HepG2 (cell line): Measurements from ENCODE around the gene PMEL. TPM values are rescaled to one million over a fixed set of nuclear protein-coding genes. Genes with fewer than 3 reads are reported as not detected.

Experiments
- DPF2 ChIP-seq: sonication (generic); formaldehyde crosslinking; IDR thresholded peaks from 2 replicates; pipeline ENCODE4 v1.4.0; 2020; ENCODE audit warnings: mild to moderate bottlenecking, low read depth, missing genetic modification reagents, borderline replicate concordance
- FOXO1 ChIP-seq: sonication (generic); formaldehyde crosslinking; IDR thresholded peaks from 2 replicates; pipeline ENCODE4 v1.4.0; 2020; ENCODE audit warnings: missing genetic modification reagents
- GRHL1 ChIP-seq: sonication (generic); formaldehyde crosslinking; conservative IDR thresholded peaks from 2 replicates; pipeline ENCODE4 v1.8.0; 2022; ENCODE audit warnings: missing genetic modification reagents
- NFYB ChIP-seq: sonication (generic); formaldehyde crosslinking; IDR thresholded peaks from 2 replicates; pipeline ENCODE4 v1.4.0; 2020; ENCODE audit warnings: missing genetic modification reagents
- PATZ1 ChIP-seq: sonication (generic); formaldehyde crosslinking; IDR thresholded peaks from 2 replicates; pipeline ENCODE4 v1.4.0; 2020; ENCODE audit warnings: missing genetic modification reagents
- POLR2AphosphoS2 ChIP-seq: IDR thresholded peaks from 2 replicates; pipeline ENCODE4 v1.6.1; 2011; ENCODE audit warnings: low read depth, low read length, improper control_type of control experiment
- RARA ChIP-seq: IDR thresholded peaks from 2 replicates; pipeline ENCODE4 v1.6.1; 2016; ENCODE audit warnings: missing genetic modification reagents, missing compliant biosample characterization
- SP4 ChIP-seq: sonication (generic); formaldehyde crosslinking; IDR thresholded peaks from 2 replicates; pipeline ENCODE4 v1.8.1; 2023; ENCODE audit warnings: mild to moderate bottlenecking, missing genetic modification reagents
- TBL1XR1 ChIP-seq: fragments of 150-350 bp; IDR thresholded peaks from 2 replicates; pipeline ENCODE4 v1.6.1; 2014; ENCODE audit warnings: borderline replicate concordance, low read length; ENCODE audit not compliant: partially characterized antibody
- WIZ ChIP-seq: sonication (generic); formaldehyde crosslinking; IDR thresholded peaks from 2 replicates; pipeline ENCODE4 v1.5.1; 2020; ENCODE audit warnings: mild to moderate bottlenecking, missing genetic modification reagents
- ZNF136 ChIP-seq: sonication (generic); formaldehyde crosslinking; IDR thresholded peaks from 2 replicates; pipeline ENCODE4 v1.8.1; 2022; ENCODE audit warnings: low read depth, mild to moderate bottlenecking, moderate library complexity, missing genetic modification reagents
- ZNF564 ChIP-seq: sonication (generic); formaldehyde crosslinking; IDR thresholded peaks from 2 replicates; pipeline ENCODE4 v1.8.1; 2023; ENCODE audit warnings: mild to moderate bottlenecking, missing genetic modification reagents
- ZNF567 ChIP-seq: sonication (generic); formaldehyde crosslinking; IDR thresholded peaks from 2 replicates; pipeline ENCODE4 v1.8.1; 2023; ENCODE audit warnings: mild to moderate bottlenecking, missing genetic modification reagents, borderline replicate concordance
- ZNF749 ChIP-seq: sonication (generic); formaldehyde crosslinking; IDR thresholded peaks from 2 replicates; pipeline ENCODE4 v1.8.0; 2022; ENCODE audit warnings: mild to moderate bottlenecking, missing genetic modification reagents, moderate library complexity, borderline replicate concordance
- ZZZ3 ChIP-seq: sonication (generic); formaldehyde crosslinking; IDR thresholded peaks from 2 replicates; pipeline ENCODE4 v1.4.0; 2020; ENCODE audit warnings: missing genetic modification reagents, mild to moderate bottlenecking, borderline replicate concordance
- polyA plus RNA-seq, 8 experiments: library from polyadenylated mRNA; depleted of rRNA in 3 of 8; stranded (reverse) in 7 of 8; unstranded in 1 of 8; fragments of >200 nt; fragmentation: Illumina TruSeq in 4 of 8; extraction: Trizol in 4 of 8; gene quantifications; 2 replicates each; pipeline versions ENCODE4 v1.2.1 to v1.2.3, GENCODE V29; 2011 to 2016; ENCODE audit warnings: low read depth in 4 of 8, missing spikeins in 1 of 8, mixed read lengths in 1 of 8; ENCODE audit not compliant: insufficient read depth in 1 of 8
- total RNA-seq, 5 experiments: library from RNA; depleted of rRNA; stranded (reverse); fragments of >200 nt; fragmentation: Illumina TruSeq; extraction: Trizol; gene quantifications; 2 replicates each; pipeline ENCODE4 v1.2.3, GENCODE V29; 2016; ENCODE audit warnings: low read depth in 1 of 5
- TF ChIP-seq, protein P1 (sequence below): sonication (generic); formaldehyde crosslinking; IDR thresholded peaks from 2 replicates; pipeline ENCODE4 v1.4.0; 2020; ENCODE audit warnings: mild to moderate bottlenecking, missing genetic modification reagents
- TF ChIP-seq, protein P2 (sequence below): sonication (generic); formaldehyde crosslinking; IDR thresholded peaks from 2 replicates; pipeline ENCODE4 v1.5.1; 2020; ENCODE audit warnings: mild to moderate bottlenecking, missing genetic modification reagents, borderline replicate concordance
- TF ChIP-seq, protein P3 (sequence below): sonication (generic); formaldehyde crosslinking; IDR thresholded peaks from 2 replicates; pipeline ENCODE4 v1.5.0; 2020; ENCODE audit warnings: missing genetic modification reagents
- TF ChIP-seq, protein P4 (sequence below): sonication (generic); formaldehyde crosslinking; IDR thresholded peaks from 2 replicates; pipeline ENCODE4 v1.5.0; 2020; ENCODE audit warnings: missing genetic modification reagents

The PMEL gene
- total and polyA plus RNA-seq, 2 of the 13 experiments (the other 11 are each of a cell fraction or from before 2014, with no cell fraction given), result 0.49 to 3.3 TPM

DNA sequence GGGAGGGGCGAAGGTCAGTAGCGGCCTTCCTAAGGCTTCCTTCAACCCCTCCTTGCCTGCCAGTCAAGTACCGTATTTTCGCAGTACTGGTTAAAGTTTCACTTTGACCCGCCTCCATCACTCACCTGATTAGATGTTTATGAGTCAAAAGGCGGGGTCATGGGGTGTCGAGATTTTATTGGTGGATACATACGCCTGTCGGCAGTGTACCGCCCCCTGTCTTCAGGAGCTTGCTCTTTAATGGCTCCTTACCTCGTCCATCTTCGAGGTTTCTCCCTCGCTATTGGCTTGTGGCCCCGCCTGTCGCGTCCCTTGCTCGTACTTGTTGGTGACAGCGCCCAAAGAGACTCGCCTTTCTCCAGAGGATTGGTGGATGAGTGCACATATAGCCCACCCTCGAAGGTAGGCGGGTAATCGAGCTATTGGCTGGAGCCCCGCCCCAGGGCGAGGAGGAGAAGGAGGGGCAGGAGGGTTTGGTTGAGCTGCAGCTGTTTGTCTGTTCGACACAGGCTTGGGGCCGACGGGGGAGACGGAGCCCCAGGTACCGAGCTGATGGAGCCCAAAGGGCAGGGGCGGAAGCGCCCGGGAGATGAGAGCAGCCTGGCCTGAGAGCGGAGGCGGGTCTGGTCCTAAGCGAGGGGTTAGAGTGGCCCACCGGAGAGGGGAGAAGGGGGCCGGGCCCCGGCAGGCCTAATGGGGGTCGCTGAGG lies 7.9 kb upstream of the PMEL start, which contains the start of gene RAB5B (continued):
- TF ChIP-seq TBL1XR1 (peak; percentile 18), RARA (CRISPR knock-in tag) (peak; percentile 50), ZNF136 (CRISPR knock-in tag) (no peak), GRHL1 (no peak), WIZ (CRISPR knock-in tag) (no peak), ZZZ3 (CRISPR knock-in tag) (peak; percentile 32; the same call in 1 of the 2 replicates), DPF2 (CRISPR knock-in tag) (no peak), ZNF749 (CRISPR knock-in tag) (no peak; the same call in 1 of the 2 replicates), ZNF567 (CRISPR knock-in tag) (no peak), ZNF564 (CRISPR knock-in tag) (no peak; the same call in 1 of the 2 replicates), NFYB (CRISPR knock-in tag) (peak; percentile 99), POLR2AphosphoS2 (no peak), FOXO1 (CRISPR knock-in tag) (peak; percentile 67), SP4 (CRISPR knock-in tag) (peak; percentile 100), PATZ1 (CRISPR knock-in tag) (peak; percentile 62)
- TF ChIP-seq, protein P1, sequence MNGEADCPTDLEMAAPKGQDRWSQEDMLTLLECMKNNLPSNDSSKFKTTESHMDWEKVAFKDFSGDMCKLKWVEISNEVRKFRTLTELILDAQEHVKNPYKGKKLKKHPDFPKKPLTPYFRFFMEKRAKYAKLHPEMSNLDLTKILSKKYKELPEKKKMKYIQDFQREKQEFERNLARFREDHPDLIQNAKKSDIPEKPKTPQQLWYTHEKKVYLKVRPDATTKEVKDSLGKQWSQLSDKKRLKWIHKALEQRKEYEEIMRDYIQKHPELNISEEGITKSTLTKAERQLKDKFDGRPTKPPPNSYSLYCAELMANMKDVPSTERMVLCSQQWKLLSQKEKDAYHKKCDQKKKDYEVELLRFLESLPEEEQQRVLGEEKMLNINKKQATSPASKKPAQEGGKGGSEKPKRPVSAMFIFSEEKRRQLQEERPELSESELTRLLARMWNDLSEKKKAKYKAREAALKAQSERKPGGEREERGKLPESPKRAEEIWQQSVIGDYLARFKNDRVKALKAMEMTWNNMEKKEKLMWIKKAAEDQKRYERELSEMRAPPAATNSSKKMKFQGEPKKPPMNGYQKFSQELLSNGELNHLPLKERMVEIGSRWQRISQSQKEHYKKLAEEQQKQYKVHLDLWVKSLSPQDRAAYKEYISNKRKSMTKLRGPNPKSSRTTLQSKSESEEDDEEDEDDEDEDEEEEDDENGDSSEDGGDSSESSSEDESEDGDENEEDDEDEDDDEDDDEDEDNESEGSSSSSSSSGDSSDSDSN (CRISPR knock-in tag), result peak; percentile 94
- TF ChIP-seq, protein P2, sequence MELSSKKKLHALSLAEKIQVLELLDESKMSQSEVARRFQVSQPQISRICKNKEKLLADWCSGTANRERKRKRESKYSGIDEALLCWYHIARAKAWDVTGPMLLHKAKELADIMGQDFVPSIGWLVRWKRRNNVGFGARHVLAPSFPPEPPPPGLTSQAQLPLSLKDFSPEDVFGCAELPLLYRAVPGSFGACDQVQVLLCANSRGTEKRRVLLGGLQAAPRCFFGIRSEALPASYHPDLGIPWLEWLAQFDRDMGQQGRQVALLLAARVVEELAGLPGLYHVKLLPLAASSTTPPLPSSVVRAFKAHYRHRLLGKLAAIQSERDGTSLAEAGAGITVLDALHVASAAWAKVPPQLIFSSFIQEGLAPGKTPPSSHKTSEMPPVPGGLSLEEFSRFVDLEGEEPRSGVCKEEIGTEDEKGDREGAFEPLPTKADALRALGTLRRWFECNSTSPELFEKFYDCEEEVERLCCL (CRISPR knock-in tag), result peak; percentile 83; the same call in 1 of the 2 replicates
- TF ChIP-seq, protein P3, sequence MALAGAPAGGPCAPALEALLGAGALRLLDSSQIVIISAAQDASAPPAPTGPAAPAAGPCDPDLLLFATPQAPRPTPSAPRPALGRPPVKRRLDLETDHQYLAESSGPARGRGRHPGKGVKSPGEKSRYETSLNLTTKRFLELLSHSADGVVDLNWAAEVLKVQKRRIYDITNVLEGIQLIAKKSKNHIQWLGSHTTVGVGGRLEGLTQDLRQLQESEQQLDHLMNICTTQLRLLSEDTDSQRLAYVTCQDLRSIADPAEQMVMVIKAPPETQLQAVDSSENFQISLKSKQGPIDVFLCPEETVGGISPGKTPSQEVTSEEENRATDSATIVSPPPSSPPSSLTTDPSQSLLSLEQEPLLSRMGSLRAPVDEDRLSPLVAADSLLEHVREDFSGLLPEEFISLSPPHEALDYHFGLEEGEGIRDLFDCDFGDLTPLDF, result peak; percentile 79
- TF ChIP-seq, protein P4, sequence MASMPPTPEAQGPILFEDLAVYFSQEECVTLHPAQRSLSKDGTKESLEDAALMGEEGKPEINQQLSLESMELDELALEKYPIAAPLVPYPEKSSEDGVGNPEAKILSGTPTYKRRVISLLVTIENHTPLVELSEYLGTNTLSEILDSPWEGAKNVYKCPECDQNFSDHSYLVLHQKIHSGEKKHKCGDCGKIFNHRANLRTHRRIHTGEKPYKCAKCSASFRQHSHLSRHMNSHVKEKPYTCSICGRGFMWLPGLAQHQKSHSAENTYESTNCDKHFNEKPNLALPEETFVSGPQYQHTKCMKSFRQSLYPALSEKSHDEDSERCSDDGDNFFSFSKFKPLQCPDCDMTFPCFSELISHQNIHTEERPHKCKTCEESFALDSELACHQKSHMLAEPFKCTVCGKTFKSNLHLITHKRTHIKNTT (CRISPR knock-in tag), result no peak
